Stomach (tissue), 4 donors: Measurements from ENCODE around the gene WRAP53.

Source experiments
- CTCF ChIP-seq, 7 experiments: fragments of 450-650 bp in 4 of 7; fragments of 200-600 bp in 3 of 7; sonication (generic) in 3 of 7; IDR thresholded peaks; one replicate each; pipeline ENCODE4 v1.5.1; 2016 to 2019; ENCODE audit warnings: antibody characterized with exemption in 7 of 7, control low read depth in 2 of 7, mild to moderate bottlenecking in 1 of 7
- EP300 ChIP-seq: sonication (generic); formaldehyde crosslinking; IDR thresholded peaks from one replicate; pipeline ENCODE4 v1.6.1; 2017; ENCODE audit warnings: antibody characterized with exemption
- POLR2A ChIP-seq, 4 donors: fragments of 450-650 bp; IDR thresholded peaks; one replicate each; pipeline ENCODE4 v1.6.1; 2016; ENCODE audit warnings: antibody characterized with exemption in 4 of 4, control low read depth in 2 of 4, mild to moderate bottlenecking in 1 of 4, moderate library complexity in 1 of 4
- POLR2AphosphoS5 ChIP-seq, 3 donors: sonication (generic); formaldehyde crosslinking; IDR thresholded peaks; one replicate each; pipeline ENCODE4 v1.6.1; 2016; ENCODE audit warnings: antibody characterized with exemption in 3 of 3

DNA sequence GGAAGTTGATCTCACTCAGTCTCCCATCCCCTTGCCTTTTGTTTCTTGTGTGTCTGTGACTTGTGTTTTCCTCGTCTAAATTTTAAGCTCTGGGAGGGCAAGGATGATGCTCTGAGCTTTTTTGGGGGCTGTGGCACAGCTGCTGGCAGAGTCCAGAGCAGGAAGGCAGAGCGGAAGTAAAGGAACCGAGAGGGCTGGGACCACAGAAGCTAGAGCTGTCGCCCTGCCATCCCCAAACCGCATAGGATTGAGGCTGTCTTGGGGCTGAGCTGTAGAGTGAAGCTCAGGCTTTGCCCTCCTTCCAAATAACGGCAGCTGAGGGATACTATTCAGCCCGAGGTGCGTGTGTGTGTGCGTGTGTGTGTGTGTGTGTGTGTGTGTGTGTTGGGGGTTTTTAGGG lies 25.5 kb downstream of the WRAP53 start:
- TF ChIP-seq CTCF (IDR thresholded peaks at IDR 0.05) (no peak), EP300 (no peak), POLR2A (IDR thresholded peaks at IDR 0.05) (no peak), POLR2AphosphoS5 (IDR thresholded peaks at IDR 0.05) (no peak)
